CD8-positive, alpha-beta memory T cell (primary cell): ENCODE measurements around the gene A3GALT2. TPM values are rescaled to one million over a fixed set of nuclear protein-coding genes. Genes with fewer than 3 reads are reported as not detected.

Experiments
- CTCF ChIA-PET: fragments of 350-600 bp; sonication (Branson Sonifier 250); formaldehyde crosslinking; loops from one replicate; lab custom pipeline; 2021; ENCODE audit warnings: antibody characterized with exemption; lab: Charles Lee
- POLR2A ChIA-PET: fragments of 350-600 bp; sonication (Branson Sonifier 250); formaldehyde crosslinking; loops from one replicate; lab custom pipeline; 2021; ENCODE audit warnings: antibody characterized with exemption; lab: Charles Lee
- DNase-seq, 5 donors: peaks; one replicate each; pipeline versions ENCODE4 v3.0.0 to v3.0.0-alpha.2; 2020 to 2022; ENCODE audit warnings: mixed read lengths in 1 of 5
- H3K27ac ChIP-seq: one replicate; pipeline ENCODE4 v1.7.0; 2013; ENCODE audit warnings: low read depth, mild to moderate bottlenecking, low read length, moderate library complexity
- H3K27me3 ChIP-seq: 2 replicates; pipeline ENCODE4 v1.7.0; 2013; ENCODE audit warnings: low read length, mild to moderate bottlenecking; ENCODE audit not compliant: insufficient read depth, poor library complexity, severe bottlenecking
- H3K36me3 ChIP-seq: 2 replicates; pipeline ENCODE4 v1.7.0; 2013; ENCODE audit warnings: mild to moderate bottlenecking, low read length, moderate library complexity; ENCODE audit not compliant: insufficient read depth
- H3K4me1 ChIP-seq: 2 replicates; pipeline ENCODE4 v1.7.0; 2013; ENCODE audit warnings: mild to moderate bottlenecking, low read length, moderate library complexity; ENCODE audit not compliant: insufficient read depth
- H3K4me3 ChIP-seq: 2 replicates; pipeline ENCODE4 v1.7.0; 2013; ENCODE audit warnings: mild to moderate bottlenecking, low read length
- H3K9me3 ChIP-seq: 2 replicates; pipeline ENCODE4 v1.7.0; 2013; ENCODE audit warnings: mild to moderate bottlenecking, low read length
- H3K27ac Mint-ChIP-seq, 8 donors: one replicate each; pipeline ENCODE4 v1.8.0; 2020 to 2021; ENCODE audit warnings: mixed read lengths in 8 of 8, mild to moderate bottlenecking in 6 of 8, inconsistent platforms in 3 of 8, moderate library complexity in 3 of 8
- H3K27me3 Mint-ChIP-seq, 2 donors: one replicate each; pipeline ENCODE4 v1.8.0; 2020 to 2021; ENCODE audit warnings: mixed read lengths in 2 of 2, mild to moderate bottlenecking in 1 of 2, moderate library complexity in 1 of 2
- H3K36me3 Mint-ChIP-seq, 3 donors: one replicate each; pipeline ENCODE4 v1.8.0; 2020 to 2021; ENCODE audit warnings: mixed read lengths in 3 of 3, inconsistent platforms in 1 of 3, mild to moderate bottlenecking in 1 of 3
- H3K4me1 Mint-ChIP-seq, 3 donors: one replicate each; pipeline ENCODE4 v1.8.0; 2020 to 2021; ENCODE audit warnings: mixed read lengths in 3 of 3, inconsistent platforms in 1 of 3, mild to moderate bottlenecking in 1 of 3
- H3K4me3 Mint-ChIP-seq, 7 donors: one replicate each; pipeline ENCODE4 v1.8.0; 2020 to 2021; ENCODE audit warnings: mixed read lengths in 7 of 7, mild to moderate bottlenecking in 6 of 7, moderate library complexity in 4 of 7, inconsistent platforms in 2 of 7
- H3K9me3 Mint-ChIP-seq, 5 donors: one replicate each; pipeline ENCODE4 v1.8.0; 2020 to 2022; ENCODE audit warnings: mixed read lengths in 5 of 5, mild to moderate bottlenecking in 3 of 5, moderate library complexity in 2 of 5, inconsistent platforms in 1 of 5
- polyA plus RNA-seq: library from polyadenylated mRNA; unstranded; fragments of 300-500 nt; fragmentation: Illumina TruSeq; gene quantifications from one replicate; pipeline ENCODE4 v1.2.3, GENCODE V29; 2021
- total RNA-seq, 2 experiments: library from RNA; stranded (reverse); gene quantifications; one replicate each; pipeline ENCODE4 v1.2.3, GENCODE V29; 2021

The A3GALT2 gene
- total and polyA plus RNA-seq, 3 experiments from 2014 or later = not detected

GRCh38 chr1:33365560-33365997 lies 44.7 kb upstream of the A3GALT2 start:
- Mint-ChIP-seq H3K9me3 (no peaks in the 10 kb centered on the region), H3K4me1 (peaks cover 0 to 3% (median 1%) of the 10 kb centered on the region in 3 donors), H3K4me3 (no peak overlapping the region), H3K36me3 (no peaks in the 10 kb centered on the region), H3K27me3 (peaks cover 5 to 10% of the 10 kb centered on the region in 2 donors), H3K27ac (no peak overlapping the region)
- no peak for DNase-seq
- H3K4me3 ChIP-seq = no peak overlapping the region
- H3K27ac ChIP-seq = no peak overlapping the region
- CTCF ChIA-PET = interaction anchor here (0.8 to 5.6 kb wide), 2 partner anchors 9 to 68 kb away, joined by 3 to 75 read pairs; no protein-coding TSS in a partner anchor
- no peaks in the 10 kb centered on the region for H3K27me3 ChIP-seq
- H3K4me1 ChIP-seq = no peaks in the 10 kb centered on the region
- H3K9me3 ChIP-seq = no peaks in the 10 kb centered on the region
- no peaks in the 10 kb centered on the region for H3K36me3 ChIP-seq
- POLR2A ChIA-PET = no interaction called here

GRCh38 chr1:33364565-33364918 lies 43.6 kb upstream of the A3GALT2 start:
- Histone ChIP-seq H3K36me3 (no peaks in the 10 kb centered on the region), H3K4me3 (no peak overlapping the region), H3K27me3 (no peaks in the 10 kb centered on the region), H3K4me1 (no peaks in the 10 kb centered on the region), H3K27ac (no peak overlapping the region), H3K9me3 (no peaks in the 10 kb centered on the region)
- Mint-ChIP-seq H3K9me3 (no peaks in the 10 kb centered on the region), H3K4me3 (no peak overlapping the region), H3K36me3 (no peaks in the 10 kb centered on the region), H3K27ac (peak overlapping the region in 1 of 8 donors; percentile 52), H3K4me1 (peaks cover 0 to 3% (median 1%) of the 10 kb centered on the region in 3 donors), H3K27me3 (peaks cover 5 to 10% of the 10 kb centered on the region in 2 donors)
- ChIA-PET POLR2A (no interaction called here), CTCF (interaction anchor here (1.4 to 1.7 kb wide), 2 partner anchors 66 to 69 kb away, joined by 3 to 6 read pairs; no protein-coding TSS in a partner anchor)
- no peak for DNase-seq

- H3K27me3 Mint-ChIP-seq = peaks cover 0 to 8% of the 10 kb centered on the region in 2 donors
- H3K4me1 Mint-ChIP-seq = peaks cover 0 to 3% (median 1%) of the 10 kb centered on the region in 3 donors
- no peak for DNase-seq
- no peak overlapping the region for H3K27ac Mint-ChIP-seq
- ChIA-PET POLR2A (no interaction called here), CTCF (interaction anchor here (1.4 to 4.0 kb wide), 5 partner anchors 11 to 68 kb away, joined by 3 to 21 read pairs (median 6); no protein-coding TSS in a partner anchor)
- Histone ChIP-seq H3K4me1 (no peaks in the 10 kb centered on the region), H3K4me3 (no peak overlapping the region), H3K36me3 (no peaks in the 10 kb centered on the region), H3K27me3 (no peaks in the 10 kb centered on the region), H3K27ac (no peak overlapping the region), H3K9me3 (no peaks in the 10 kb centered on the region)
- H3K9me3 Mint-ChIP-seq = no peaks in the 10 kb centered on the region
- no peaks in the 10 kb centered on the region for H3K36me3 Mint-ChIP-seq
- no peak overlapping the region for H3K4me3 Mint-ChIP-seq
These were observed 42.6 kb upstream of the A3GALT2 start for GRCh38 chr1:33363470-33363861.

- Mint-ChIP-seq H3K4me3 (no peak overlapping the region), H3K4me1 (peaks cover 0 to 3% (median 1%) of the 10 kb centered on the region in 3 donors), H3K27ac (no peak overlapping the region), H3K27me3 (peaks cover 0 to 9% of the 10 kb centered on the region in 2 donors), H3K9me3 (no peaks in the 10 kb centered on the region), H3K36me3 (no peaks in the 10 kb centered on the region)
- no peaks in the 10 kb centered on the region for H3K9me3 ChIP-seq
- no peaks in the 10 kb centered on the region for H3K4me1 ChIP-seq
- no peak overlapping the region for H3K4me3 ChIP-seq
- CTCF ChIA-PET = interaction anchor here (1.8 to 4.0 kb wide), 3 partner anchors 11 to 67 kb away, joined by 6 to 21 read pairs (median 8); no protein-coding TSS in a partner anchor
- no peaks in the 10 kb centered on the region for H3K36me3 ChIP-seq
- no peak for DNase-seq
- POLR2A ChIA-PET = no interaction called here
- H3K27ac ChIP-seq = no peak overlapping the region
- no peaks in the 10 kb centered on the region for H3K27me3 ChIP-seq
These were observed 42.1 kb upstream of the A3GALT2 start for GRCh38 chr1:33363021-33363420.

GRCh38 chr1:33361532-33362235 lies 40.8 kb upstream of the A3GALT2 start:
- no peaks in the 10 kb centered on the region for H3K4me1 Mint-ChIP-seq
- Histone ChIP-seq H3K27ac (no peak overlapping the region), H3K9me3 (no peaks in the 10 kb centered on the region), H3K4me1 (no peaks in the 10 kb centered on the region), H3K36me3 (no peaks in the 10 kb centered on the region), H3K4me3 (no peak overlapping the region), H3K27me3 (no peaks in the 10 kb centered on the region)
- CTCF ChIA-PET = interaction anchor here (1.8 to 4.0 kb wide), 3 partner anchors 10 to 66 kb away, joined by 6 to 21 read pairs (median 8); no protein-coding TSS in a partner anchor
- DNase-seq = no peak
- no peaks in the 10 kb centered on the region for H3K36me3 Mint-ChIP-seq
- H3K4me3 Mint-ChIP-seq = no peak overlapping the region
- no peak overlapping the region for H3K27ac Mint-ChIP-seq
- POLR2A ChIA-PET = no interaction called here
- peaks cover 0 to 8% of the 10 kb centered on the region in 2 donors for H3K27me3 Mint-ChIP-seq
- no peaks in the 10 kb centered on the region for H3K9me3 Mint-ChIP-seq

- no peaks in the 10 kb centered on the region for H3K9me3 Mint-ChIP-seq
- ChIA-PET POLR2A (no interaction called here), CTCF (interaction anchor here (1.2 to 4.0 kb wide), 2 partner anchors 62 to 65 kb away, joined by 3 to 21 read pairs; no protein-coding TSS in a partner anchor)
- H3K4me1 Mint-ChIP-seq = no peaks in the 10 kb centered on the region
- Histone ChIP-seq H3K27ac (no peak overlapping the region), H3K27me3 (no peaks in the 10 kb centered on the region), H3K36me3 (no peaks in the 10 kb centered on the region), H3K4me3 (no peak overlapping the region), H3K9me3 (no peaks in the 10 kb centered on the region), H3K4me1 (no peaks in the 10 kb centered on the region)
- peaks cover 0 to 8% of the 10 kb centered on the region in 2 donors for H3K27me3 Mint-ChIP-seq
- DNase-seq = no peak
- peaks cover 0 to 1% (median 0%) of the 10 kb centered on the region in 3 donors for H3K36me3 Mint-ChIP-seq
- no peak overlapping the region for H3K27ac Mint-ChIP-seq
- no peak overlapping the region for H3K4me3 Mint-ChIP-seq
These were observed 39.5 kb upstream of the A3GALT2 start for GRCh38 chr1:33360367-33360766.

- Histone ChIP-seq H3K9me3 (no peaks in the 10 kb centered on the region), H3K4me1 (no peaks in the 10 kb centered on the region), H3K27ac (no peak overlapping the region), H3K36me3 (no peaks in the 10 kb centered on the region), H3K27me3 (no peaks in the 10 kb centered on the region), H3K4me3 (no peak overlapping the region)
- peak overlapping the region in 1 of 8 donors; percentile 10 for H3K27ac Mint-ChIP-seq
- H3K4me3 Mint-ChIP-seq = no peak overlapping the region
- peaks cover 0 to 3% (median 0%) of the 10 kb centered on the region in 3 donors for H3K36me3 Mint-ChIP-seq
- DNase-seq = no peak
- H3K4me1 Mint-ChIP-seq = no peaks in the 10 kb centered on the region
- ChIA-PET CTCF (interaction anchor here (1.2 to 4.0 kb wide), 2 partner anchors 62 to 64 kb away, joined by 3 to 21 read pairs; no protein-coding TSS in a partner anchor), POLR2A (no interaction called here)
- peaks cover 0 to 8% of the 10 kb centered on the region in 2 donors for H3K27me3 Mint-ChIP-seq
- H3K9me3 Mint-ChIP-seq = no peaks in the 10 kb centered on the region
These were observed 39.0 kb upstream of the A3GALT2 start for GRCh38 chr1:33359931-33360330.
